IMR-90 (cell line): ENCODE data around the gene TRAFD1.

ENCODE experiments used
- BHLHE40 ChIP-seq: fragments of 150-350 bp; IDR thresholded peaks from 2 replicates; pipeline ENCODE4 v1.6.1; 2016; ENCODE audit warnings: mild to moderate bottlenecking, low read depth, low read length
- CEBPB ChIP-seq: IDR thresholded peaks from 2 replicates; pipeline ENCODE4 v1.6.1; 2012; ENCODE audit warnings: low read depth, low read length, improper control_type of control experiment
- MAFK ChIP-seq: IDR thresholded peaks from 2 replicates; pipeline ENCODE4 v1.6.1; 2012; ENCODE audit warnings: low read depth, low read length, improper control_type of control experiment
- NFE2L2 ChIP-seq: fragments of 150-350 bp; IDR thresholded peaks from 2 replicates; pipeline ENCODE4 v1.6.1; 2016; ENCODE audit warnings: low read depth, mild to moderate bottlenecking, low read length
- POLR2A ChIP-seq: IDR thresholded peaks from 2 replicates; pipeline ENCODE4 v1.6.1; 2012; ENCODE audit warnings: mild to moderate bottlenecking, low read depth, low read length
- SMC3 ChIP-seq: fragments of 150-350 bp; IDR thresholded peaks from 2 replicates; pipeline ENCODE4 v1.6.1; 2016; ENCODE audit warnings: low read depth, mild to moderate bottlenecking, antibody characterized with exemption, low read length, moderate library complexity
- TF ChIP-seq, protein P1 (sequence below): conservative IDR thresholded peaks from 2 replicates; pipeline ENCODE4 v1.5.1; 2012; ENCODE audit warnings: mild to moderate bottlenecking, low read depth, low read length, improper control_type of control experiment
- TF ChIP-seq, protein P2 (sequence below): fragments of 150-350 bp; IDR thresholded peaks from 2 replicates; pipeline ENCODE4 v1.6.1; 2016; ENCODE audit warnings: low read depth, mild to moderate bottlenecking, low read length, moderate library complexity, borderline replicate concordance
- TF ChIP-seq, protein P3 (sequence below): fragments of 150-350 bp; IDR thresholded peaks from 2 replicates; pipeline ENCODE4 v1.6.1; 2017; ENCODE audit warnings: mild to moderate bottlenecking, antibody characterized with exemption, low read length, low read depth

DNA sequence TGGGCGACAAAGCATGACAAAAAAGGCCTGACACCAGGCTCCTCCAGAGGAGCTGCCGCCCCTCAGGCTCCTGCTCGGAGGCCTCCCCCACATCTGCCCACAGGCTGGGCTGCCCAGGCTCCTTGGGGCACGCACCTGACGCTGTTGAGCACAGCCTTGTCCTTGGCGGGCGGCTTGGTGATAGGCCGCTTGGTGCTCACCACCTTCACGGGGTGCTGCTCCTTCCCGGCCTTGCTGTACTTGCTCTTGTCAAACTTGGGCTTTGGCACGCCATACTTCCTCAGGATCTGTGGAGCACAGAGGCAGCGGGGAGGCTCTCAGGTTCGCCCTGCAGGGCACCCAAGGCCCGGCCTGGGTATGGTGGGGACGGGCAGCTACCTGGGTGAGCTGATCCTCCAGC, 53.4 kb downstream of the TRAFD1 start:
- TF ChIP-seq, protein P1, sequence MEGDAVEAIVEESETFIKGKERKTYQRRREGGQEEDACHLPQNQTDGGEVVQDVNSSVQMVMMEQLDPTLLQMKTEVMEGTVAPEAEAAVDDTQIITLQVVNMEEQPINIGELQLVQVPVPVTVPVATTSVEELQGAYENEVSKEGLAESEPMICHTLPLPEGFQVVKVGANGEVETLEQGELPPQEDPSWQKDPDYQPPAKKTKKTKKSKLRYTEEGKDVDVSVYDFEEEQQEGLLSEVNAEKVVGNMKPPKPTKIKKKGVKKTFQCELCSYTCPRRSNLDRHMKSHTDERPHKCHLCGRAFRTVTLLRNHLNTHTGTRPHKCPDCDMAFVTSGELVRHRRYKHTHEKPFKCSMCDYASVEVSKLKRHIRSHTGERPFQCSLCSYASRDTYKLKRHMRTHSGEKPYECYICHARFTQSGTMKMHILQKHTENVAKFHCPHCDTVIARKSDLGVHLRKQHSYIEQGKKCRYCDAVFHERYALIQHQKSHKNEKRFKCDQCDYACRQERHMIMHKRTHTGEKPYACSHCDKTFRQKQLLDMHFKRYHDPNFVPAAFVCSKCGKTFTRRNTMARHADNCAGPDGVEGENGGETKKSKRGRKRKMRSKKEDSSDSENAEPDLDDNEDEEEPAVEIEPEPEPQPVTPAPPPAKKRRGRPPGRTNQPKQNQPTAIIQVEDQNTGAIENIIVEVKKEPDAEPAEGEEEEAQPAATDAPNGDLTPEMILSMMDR: no peak
- TF ChIP-seq, protein P2, sequence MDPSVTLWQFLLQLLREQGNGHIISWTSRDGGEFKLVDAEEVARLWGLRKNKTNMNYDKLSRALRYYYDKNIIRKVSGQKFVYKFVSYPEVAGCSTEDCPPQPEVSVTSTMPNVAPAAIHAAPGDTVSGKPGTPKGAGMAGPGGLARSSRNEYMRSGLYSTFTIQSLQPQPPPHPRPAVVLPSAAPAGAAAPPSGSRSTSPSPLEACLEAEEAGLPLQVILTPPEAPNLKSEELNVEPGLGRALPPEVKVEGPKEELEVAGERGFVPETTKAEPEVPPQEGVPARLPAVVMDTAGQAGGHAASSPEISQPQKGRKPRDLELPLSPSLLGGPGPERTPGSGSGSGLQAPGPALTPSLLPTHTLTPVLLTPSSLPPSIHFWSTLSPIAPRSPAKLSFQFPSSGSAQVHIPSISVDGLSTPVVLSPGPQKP: no peak
- TF ChIP-seq POLR2A: no peak
- TF ChIP-seq, protein P3, sequence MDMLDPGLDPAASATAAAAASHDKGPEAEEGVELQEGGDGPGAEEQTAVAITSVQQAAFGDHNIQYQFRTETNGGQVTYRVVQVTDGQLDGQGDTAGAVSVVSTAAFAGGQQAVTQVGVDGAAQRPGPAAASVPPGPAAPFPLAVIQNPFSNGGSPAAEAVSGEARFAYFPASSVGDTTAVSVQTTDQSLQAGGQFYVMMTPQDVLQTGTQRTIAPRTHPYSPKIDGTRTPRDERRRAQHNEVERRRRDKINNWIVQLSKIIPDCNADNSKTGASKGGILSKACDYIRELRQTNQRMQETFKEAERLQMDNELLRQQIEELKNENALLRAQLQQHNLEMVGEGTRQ: no peak
- no peak for TF ChIP-seq BHLHE40
- TF ChIP-seq SMC3: no peak
- no peak for TF ChIP-seq CEBPB
- TF ChIP-seq MAFK: no peak
- no peak for TF ChIP-seq NFE2L2
